IMR-90 (cell line): ENCODE results near the gene ABHD17C. TPM values are rescaled to one million over a fixed set of nuclear protein-coding genes. Genes with fewer than 3 reads are reported as not detected.

Experiments
- ATAC-seq: fragments of 200-7000 bp; cut with Tn5 transposase; 2 replicates; pipeline ENCODE4 v1.9.1; 2020; ENCODE audit warnings: low read depth, mild to moderate bottlenecking, moderate library complexity
- BruUV-seq: library from RNA; stranded (reverse); fragments of 400-500 nt; replicated peaks from 2 replicates; lab custom pipeline; 2021; lab: Mats Ljungman, UMichigan
- CTCF ChIA-PET: fragments of 300-600 bp; formaldehyde crosslinking; extraction: SDS; loops from one replicate; lab custom pipeline; 2021; ENCODE audit warnings: antibody characterized with exemption; lab: Yijun Ruan, JAX
- POLR2A ChIA-PET: fragments of 300-600 bp; sonication (Branson Sonifier 250); formaldehyde crosslinking; loops from one replicate; lab custom pipeline; 2022; ENCODE audit warnings: antibody characterized with exemption; ENCODE audit not compliant: unreplicated experiment; lab: Charles Lee
- DNase-seq: peaks from one replicate; pipeline ENCODE4 v3.0.0; 2013
- H2AFZ ChIP-seq: replicated peaks from 2 replicates; pipeline ENCODE3; 2013; ENCODE audit warnings: low read length, mild to moderate bottlenecking; ENCODE audit not compliant: poor library complexity
- H2AK5ac ChIP-seq: 2 replicates; pipeline ENCODE4 v1.6.1; 2013; ENCODE audit warnings: low read depth, low read length, inconsistent platforms
- H2AK9ac ChIP-seq: replicated peaks from 2 replicates; pipeline ENCODE3; 2013; ENCODE audit warnings: mild to moderate bottlenecking, low read depth, low read length, moderate library complexity; ENCODE audit not compliant: poor library complexity
- H2BK120ac ChIP-seq: 2 replicates; pipeline ENCODE4 v1.6.1; 2013; ENCODE audit warnings: low read depth, low read length, inconsistent platforms
- H2BK15ac ChIP-seq: 3 replicates; pipeline ENCODE4 v1.6.1; 2013; ENCODE audit warnings: low read depth, low read length, inconsistent platforms
- H2BK20ac ChIP-seq: 2 replicates; pipeline ENCODE4 v1.6.1; 2013; ENCODE audit warnings: low read depth, mild to moderate bottlenecking, inconsistent platforms, low read length, moderate library complexity
- H2BK5ac ChIP-seq: 2 replicates; pipeline ENCODE4 v1.6.1; 2013; ENCODE audit warnings: mild to moderate bottlenecking, low read depth, low read length, inconsistent platforms; ENCODE audit not compliant: poor library complexity, severe bottlenecking
- H3K14ac ChIP-seq: replicated peaks from 2 replicates; pipeline ENCODE4 v1.6.1; 2013; ENCODE audit warnings: low read depth, low read length, inconsistent platforms
- H3K18ac ChIP-seq: 2 replicates; pipeline ENCODE4 v1.6.1; 2013; ENCODE audit warnings: low read depth, low read length, control low read depth
- H3K23ac ChIP-seq: 2 replicates; pipeline ENCODE4 v1.6.1; 2013; ENCODE audit warnings: low read depth, low read length, inconsistent platforms
- H3K27ac ChIP-seq: 2 replicates; pipeline ENCODE4 v1.5.1; 2013; ENCODE audit warnings: mild to moderate bottlenecking, control low read depth, low read length; ENCODE audit not compliant: insufficient read depth
- H3K27me3 ChIP-seq: 2 replicates; pipeline ENCODE4 v1.6.1; 2013; ENCODE audit warnings: low read length; ENCODE audit not compliant: control insufficient read depth, insufficient read depth
- H3K36me3 ChIP-seq: 2 replicates; pipeline ENCODE4 v1.6.1; 2013; ENCODE audit warnings: low read length, mixed read lengths; ENCODE audit not compliant: control insufficient read depth, insufficient read depth
- H3K4ac ChIP-seq: 2 replicates; pipeline ENCODE4 v1.6.1; 2013; ENCODE audit warnings: low read depth, low read length, inconsistent platforms
- H3K4me1 ChIP-seq: 2 replicates; pipeline ENCODE4 v1.6.1; 2013; ENCODE audit warnings: low read length, mixed read lengths; ENCODE audit not compliant: control insufficient read depth, insufficient read depth
- H3K4me2 ChIP-seq: 2 replicates; pipeline ENCODE4 v1.6.1; 2013; ENCODE audit warnings: low read depth, mild to moderate bottlenecking, control low read depth, low read length, moderate library complexity
- H3K4me3 ChIP-seq: 2 replicates; pipeline ENCODE4 v1.5.1; 2013; ENCODE audit warnings: low read depth, mild to moderate bottlenecking, control low read depth, low read length, moderate library complexity; ENCODE audit not compliant: insufficient read depth
- H3K56ac ChIP-seq: 2 replicates; pipeline ENCODE4 v1.6.1; 2013; ENCODE audit warnings: low read length, inconsistent platforms; ENCODE audit not compliant: insufficient read depth; ENCODE audit errors: extremely low read depth
- H3K79me1 ChIP-seq, 2 experiments: 2 replicates each; pipeline ENCODE4 v1.6.1; 2013; ENCODE audit warnings: low read length in 2 of 2, inconsistent platforms in 1 of 2, low read depth in 1 of 2
- H3K9ac ChIP-seq: 2 replicates; pipeline ENCODE4 v1.6.1; 2013; ENCODE audit warnings: low read depth, low read length, control low read depth
- H3K9me1 ChIP-seq: 2 replicates; pipeline ENCODE4 v1.6.1; 2013; ENCODE audit warnings: low read length, inconsistent platforms; ENCODE audit not compliant: insufficient read depth
- H3K9me3 ChIP-seq: 2 replicates; pipeline ENCODE4 v1.6.1; 2013; ENCODE audit warnings: low read length; ENCODE audit not compliant: control insufficient read depth, insufficient read depth
- H4K20me1 ChIP-seq: 2 replicates; pipeline ENCODE4 v1.6.1; 2013; ENCODE audit warnings: low read length, inconsistent platforms; ENCODE audit not compliant: insufficient read depth
- H4K5ac ChIP-seq: 2 replicates; pipeline ENCODE4 v1.6.1; 2013; ENCODE audit warnings: mild to moderate bottlenecking, low read depth, low read length, control low read depth
- H4K8ac ChIP-seq, 2 experiments: 2 replicates each; pipeline ENCODE4 v1.6.1; 2013; ENCODE audit warnings: low read depth in 2 of 2, low read length in 2 of 2, control low read depth in 1 of 2, inconsistent platforms in 1 of 2
- H4K91ac ChIP-seq: 2 replicates; pipeline ENCODE4 v1.6.1; 2013; ENCODE audit warnings: low read depth, low read length, inconsistent platforms; ENCODE audit not compliant: insufficient read depth
- CTCF ChIP-seq: conservative IDR thresholded peaks from 2 replicates; pipeline ENCODE4 v1.5.1; 2012; ENCODE audit warnings: mild to moderate bottlenecking, low read depth, low read length, improper control_type of control experiment
- FOS ChIP-seq: fragments of 150-350 bp; IDR thresholded peaks from 2 replicates; pipeline ENCODE4 v1.6.1; 2016; ENCODE audit warnings: low read depth, low read length
- MAZ ChIP-seq: IDR thresholded peaks from 2 replicates; pipeline ENCODE4 v1.6.1; 2012; ENCODE audit warnings: low read depth, mild to moderate bottlenecking, low read length, improper control_type of control experiment, moderate library complexity, borderline replicate concordance
- SMC3 ChIP-seq: fragments of 150-350 bp; IDR thresholded peaks from 2 replicates; pipeline ENCODE4 v1.6.1; 2016; ENCODE audit warnings: low read depth, mild to moderate bottlenecking, antibody characterized with exemption, low read length, moderate library complexity
- USF2 ChIP-seq: fragments of 150-350 bp; IDR thresholded peaks from 2 replicates; pipeline ENCODE4 v1.6.1; 2017; ENCODE audit warnings: mild to moderate bottlenecking, antibody characterized with exemption, low read length, low read depth
- whole genome bisulfite sequencing, 2 experiments: methylation state at CpG; one replicate each; pipeline versions ENCODE4 v1.1.5 to v1.1.7; 2013; ENCODE audit warnings: missing lambda C conversion rate in 2 of 2; ENCODE audit not compliant: insufficient read length in 1 of 2; ENCODE audit errors: extremely low coverage in 2 of 2; 5-methylcytosine and 5-hydroxymethylcytosine counted together
- dilution Hi-C: fragments of 300-500 bp; cut with HindIII; formaldehyde crosslinking; loops from one replicate; pipeline ENCODE4 v1.14.3; 2018; ENCODE audit warnings: low sequenced_read_pairs; ENCODE audit not compliant: unreplicated experiment
- in situ Hi-C: fragments of 300-500 bp; cut with MboI; formaldehyde crosslinking; loops from 3 replicates; pipeline ENCODE4 v1.14.3; 2019; ENCODE audit warnings: low sequenced_read_pairs, inconsistent platforms, mixed read lengths
- intact Hi-C: fragments of 100-400 bp; cut with micrococcal nuclease; formaldehyde crosslinking; loops from 2 replicates; pipeline ENCODE4 v1.10.0; 2022
- polyA plus RNA-seq, 3 experiments: library from polyadenylated mRNA; depleted of rRNA; stranded (reverse); fragments of >200 nt; gene quantifications; 2 replicates each; pipeline ENCODE4 v1.2.3, GENCODE V29; 2012; ENCODE audit warnings: low replicate concordance in 1 of 3
- total RNA-seq: library from RNA; depleted of rRNA; stranded (reverse); fragments of >200 nt; gene quantifications from 2 replicates; pipeline ENCODE4 v1.2.3, GENCODE V29; 2012

The ABHD17C gene
- total and polyA plus RNA-seq, 2 of the 4 experiments (the other 2 are of a cell fraction), result 5.4 to 10.3 TPM

- no peak overlapping the region for H3K4ac ChIP-seq
- TF ChIP-seq FOS (no peak), MAZ (no peak), CTCF (no peak), USF2 (no peak), SMC3 (no peak)
- dilution Hi-C loops, result no loop called here
- POLR2A ChIA-PET, result no interaction called here
- no peaks in the 10 kb centered on the region for H3K27me3 ChIP-seq
- no peak overlapping the region for H2BK15ac ChIP-seq
- no peak overlapping the region for H2AK5ac ChIP-seq
- in situ Hi-C loops, result no loop called here
- WGBS, 2 experiments, result 60% methylated on average over 3 of the region's 6 CpGs; no CpG with 5 or more reads in 1 of the 2 experiments
- no peak overlapping the region for H3K4me2 ChIP-seq
- peaks cover 39 to 85% of the 10 kb centered on the region in 2 experiments for H3K79me1 ChIP-seq
- H3K9ac ChIP-seq, result no peak overlapping the region
- H3K36me3 ChIP-seq, result peaks cover 15% of the 10 kb centered on the region
- intact Hi-C loops, result no loop called here
- H2BK5ac ChIP-seq, result no peak overlapping the region
- no peak overlapping the region for H4K5ac ChIP-seq
- H3K23ac ChIP-seq, result 0 out of 2 replicates have a peak overlapping the region, but pooled peaks have one; percentile 31
- BruUV-seq, result no TSS peak
- no peak overlapping the region for H2BK120ac ChIP-seq
- DNase-seq (no peak), ATAC-seq (no peak)
- peaks cover 18% of the 10 kb centered on the region for H3K4me1 ChIP-seq
- H3K4me3 ChIP-seq, result no peak overlapping the region
- no peak overlapping the region for H3K14ac ChIP-seq
- CTCF ChIA-PET, result no interaction called here
- H3K9me1 ChIP-seq, result peaks cover 34% of the 10 kb centered on the region
- H3K18ac ChIP-seq, result no peak overlapping the region
- H2AFZ ChIP-seq, result no peak overlapping the region
- no peak overlapping the region for H3K56ac ChIP-seq
- H2AK9ac ChIP-seq, result no peak overlapping the region
- no peaks in the 10 kb centered on the region for H3K9me3 ChIP-seq
- H4K8ac ChIP-seq, result no peak overlapping the region
- no peak overlapping the region for H3K27ac ChIP-seq
- no peak overlapping the region for H2BK20ac ChIP-seq
- H4K20me1 ChIP-seq, result peaks cover 64% of the 10 kb centered on the region
- no peak overlapping the region for H4K91ac ChIP-seq
Measured at GRCh38 chr15:80730926-80731325, 35.8 kb downstream of the ABHD17C start.
